Suppressor macrophage (primary cell): ENCODE results near the gene POU2F2.

Experiments used
- DNase-seq, 4 experiments: peaks; one replicate each; pipeline ENCODE4 v3.0.0-alpha.2; 2020 to 2022
- total RNA-seq, 17 experiments: gene quantifications; one replicate each; lab custom pipeline; 2026; ENCODE audit warnings: mixed read lengths in 6 of 17, inconsistent platforms in 3 of 17; lab: John Stamatoyannopoulos, UW

Gene POU2F2
- total RNA-seq, result 3.0 to 44.6 (median 8.7) reads per million in 17 experiments

DNA sequence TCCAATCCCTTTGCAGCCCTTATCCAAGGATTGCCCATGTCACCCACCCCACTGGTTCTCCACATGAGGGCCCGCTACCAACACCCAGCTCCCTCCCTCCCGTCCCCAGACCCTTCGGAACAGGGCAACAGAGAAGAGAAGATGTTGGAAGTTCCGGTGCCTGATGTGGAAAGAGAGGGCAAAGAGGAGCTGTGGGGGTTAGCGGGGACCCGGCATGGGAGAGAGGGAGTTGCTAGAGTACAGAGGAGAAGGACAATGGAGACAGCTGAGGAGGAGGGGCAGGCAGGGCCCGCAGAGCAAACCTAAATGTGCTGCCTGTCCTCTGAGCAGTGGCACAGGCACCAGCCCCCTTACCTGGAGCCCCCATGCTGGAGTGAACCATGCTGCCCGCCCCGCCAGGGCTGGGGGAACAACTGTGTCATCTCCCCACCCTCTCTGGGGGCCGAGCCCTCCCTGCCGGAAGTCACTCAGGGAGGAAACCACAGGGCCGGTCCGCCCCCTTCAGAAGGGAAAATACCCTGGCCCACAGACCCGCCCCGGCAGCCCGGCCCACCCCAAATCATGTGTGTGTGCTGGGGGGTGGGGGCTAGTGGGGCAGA, at the start of gene POU2F2:
Gene POU2F2 (minus strand): TSS at position 417 of the 599 bp plus-strand sequence. CDS start 35 bp downstream, at position 382.
- peak; percentile 33 to 71 (median 62) for DNase-seq

DNA sequence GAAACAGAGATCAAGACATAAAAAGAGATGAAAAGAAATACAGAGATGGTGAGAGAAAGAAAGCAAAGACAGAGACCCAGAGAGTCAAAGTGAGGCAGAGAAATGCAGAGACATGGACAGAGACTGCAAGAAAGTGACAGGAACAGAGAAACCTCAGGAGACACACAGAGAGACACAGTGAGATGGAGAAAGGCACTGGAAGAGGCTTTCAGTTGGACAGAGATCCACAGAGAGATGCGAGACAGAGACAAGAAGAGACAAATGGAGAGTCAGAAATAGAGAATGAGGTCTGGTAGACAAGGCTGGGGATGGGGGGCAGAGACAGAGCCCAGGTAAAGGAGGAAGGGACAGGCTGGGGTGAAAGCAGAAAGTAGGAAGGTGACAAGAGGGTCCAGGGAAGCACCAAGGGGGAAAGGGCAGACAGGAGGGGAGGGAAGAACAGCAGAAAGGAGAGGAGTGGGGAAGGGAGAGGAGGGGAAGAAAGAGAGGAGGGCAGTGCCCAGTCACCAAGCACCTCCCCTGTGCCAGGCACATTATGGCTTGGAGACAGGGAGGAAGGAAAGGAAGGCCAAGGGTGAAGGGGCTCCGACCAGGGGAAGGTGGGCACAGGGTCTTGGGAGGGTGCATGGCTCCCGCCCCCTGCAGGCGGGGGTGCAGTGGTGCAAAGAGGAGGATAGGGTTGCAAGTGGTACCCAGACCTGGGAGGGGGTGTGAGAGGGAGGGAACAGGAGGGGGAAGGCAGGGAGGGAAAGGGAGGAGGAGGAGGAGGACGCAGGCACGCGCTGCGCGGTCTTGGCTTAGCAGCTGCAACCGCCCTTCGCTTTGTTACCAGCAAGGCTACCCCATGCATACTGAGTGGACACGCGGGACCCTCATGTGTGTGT, 46.8 kb upstream of the POU2F2 start:
- DNase-seq, result no peak

DNA sequence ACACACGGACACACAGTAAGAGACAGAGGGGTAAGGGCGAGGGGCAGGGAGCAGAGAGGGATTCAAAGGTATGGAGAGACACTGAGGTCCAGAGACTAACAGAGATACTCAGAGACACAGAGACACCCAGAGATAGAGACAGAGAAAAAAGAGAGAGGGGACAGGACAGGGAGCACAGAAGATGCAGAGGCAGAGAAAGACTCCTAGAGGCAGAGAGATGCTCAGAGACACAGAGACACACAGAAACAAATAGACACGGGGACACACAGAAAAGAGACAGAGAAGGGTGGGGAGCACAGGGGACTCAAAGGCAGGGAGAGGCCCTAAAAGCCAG, 45.4 kb upstream of the POU2F2 start:
- DNase-seq, result no peak

DNA sequence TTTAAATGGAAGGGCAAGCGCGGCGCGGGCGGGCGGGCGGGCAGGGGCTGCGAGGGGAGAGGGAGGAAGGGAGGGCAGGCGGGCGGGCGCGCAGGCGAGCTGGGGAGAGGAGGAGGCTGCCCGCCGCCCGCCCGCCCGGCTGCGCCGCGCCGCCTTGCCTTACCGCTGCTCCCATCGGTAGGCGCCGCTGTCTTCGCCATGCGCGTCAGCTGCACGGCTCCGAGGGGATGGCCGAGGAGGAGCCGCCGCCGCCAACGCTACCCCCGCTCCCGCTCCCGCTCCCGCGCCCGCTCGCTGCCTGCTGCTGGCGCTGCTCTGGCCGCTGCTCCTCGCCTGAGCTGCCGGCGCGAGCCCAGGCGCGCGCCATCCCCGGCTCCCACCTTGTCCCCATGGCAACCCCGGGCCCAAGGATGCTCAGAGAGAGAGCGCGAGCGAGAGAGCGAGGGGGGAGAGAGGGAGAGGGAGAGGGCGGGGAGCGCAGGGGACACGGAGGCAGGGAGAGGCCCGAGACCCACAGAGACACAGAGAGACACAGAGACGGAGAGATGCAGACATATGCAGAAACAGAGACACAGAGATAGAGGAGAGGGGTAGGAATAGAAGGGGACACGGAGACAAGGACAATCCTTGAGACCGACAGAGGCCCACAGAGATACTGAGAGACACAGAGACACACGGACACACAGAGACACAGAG, 44.9 kb upstream of the POU2F2 start:
- peak; percentile 60 to 87 (median 71) for DNase-seq

DNA sequence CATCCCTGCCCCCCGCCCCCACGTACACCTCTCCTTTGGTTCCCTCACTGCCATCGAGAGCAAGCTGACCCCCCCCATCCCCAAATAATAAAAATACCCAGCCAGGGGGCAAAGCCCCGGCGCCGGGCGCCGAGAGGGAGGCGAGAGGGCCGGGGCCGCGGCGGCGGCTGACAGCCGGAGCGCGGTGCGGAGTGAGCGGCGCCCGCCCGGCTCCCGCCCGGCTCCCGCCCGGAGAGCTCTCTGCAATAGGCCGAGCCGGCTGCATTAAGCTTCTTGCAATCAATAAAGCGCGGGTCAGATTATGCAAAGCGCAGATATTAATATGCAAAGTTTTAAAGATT, 44.4 kb upstream of the POU2F2 start:
- DNase-seq, result no peak

DNA sequence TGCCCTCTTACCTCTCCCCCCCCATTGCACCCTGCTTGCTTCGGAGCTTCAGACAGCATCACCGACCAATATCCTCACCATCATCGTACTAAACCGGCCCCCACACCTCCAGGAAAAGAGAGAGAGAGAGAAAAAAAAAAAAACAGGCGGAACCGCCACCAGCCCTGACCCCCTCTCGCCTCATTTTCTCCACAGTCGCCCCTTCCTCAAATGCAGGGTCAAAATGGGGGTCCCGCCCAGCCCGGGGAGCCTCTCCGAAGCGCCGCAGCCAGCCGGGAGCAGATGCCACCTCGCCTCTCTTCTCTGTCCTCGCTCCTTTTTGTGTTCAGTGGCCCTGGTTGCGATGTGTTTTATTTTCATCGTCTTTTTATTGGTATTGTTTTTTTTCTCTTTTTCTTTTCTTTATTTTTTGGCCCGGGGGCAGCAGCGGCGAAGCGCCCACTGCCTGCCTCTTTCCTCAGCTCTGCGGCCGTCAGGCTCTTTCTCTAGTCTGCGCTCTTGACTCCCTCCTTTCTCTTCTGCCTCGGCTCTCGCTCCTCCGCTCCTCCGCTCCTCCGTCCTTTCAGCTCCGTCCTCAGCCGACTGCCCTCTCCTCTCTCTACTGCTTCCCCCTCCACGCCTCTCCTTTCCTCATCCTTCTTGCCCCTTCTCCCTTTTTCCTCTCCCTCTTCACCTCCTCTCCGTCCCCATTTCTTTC, 43.9 kb upstream of the POU2F2 start:
- DNase-seq, result peak in 1 of 4 experiments; percentile 27

DNA sequence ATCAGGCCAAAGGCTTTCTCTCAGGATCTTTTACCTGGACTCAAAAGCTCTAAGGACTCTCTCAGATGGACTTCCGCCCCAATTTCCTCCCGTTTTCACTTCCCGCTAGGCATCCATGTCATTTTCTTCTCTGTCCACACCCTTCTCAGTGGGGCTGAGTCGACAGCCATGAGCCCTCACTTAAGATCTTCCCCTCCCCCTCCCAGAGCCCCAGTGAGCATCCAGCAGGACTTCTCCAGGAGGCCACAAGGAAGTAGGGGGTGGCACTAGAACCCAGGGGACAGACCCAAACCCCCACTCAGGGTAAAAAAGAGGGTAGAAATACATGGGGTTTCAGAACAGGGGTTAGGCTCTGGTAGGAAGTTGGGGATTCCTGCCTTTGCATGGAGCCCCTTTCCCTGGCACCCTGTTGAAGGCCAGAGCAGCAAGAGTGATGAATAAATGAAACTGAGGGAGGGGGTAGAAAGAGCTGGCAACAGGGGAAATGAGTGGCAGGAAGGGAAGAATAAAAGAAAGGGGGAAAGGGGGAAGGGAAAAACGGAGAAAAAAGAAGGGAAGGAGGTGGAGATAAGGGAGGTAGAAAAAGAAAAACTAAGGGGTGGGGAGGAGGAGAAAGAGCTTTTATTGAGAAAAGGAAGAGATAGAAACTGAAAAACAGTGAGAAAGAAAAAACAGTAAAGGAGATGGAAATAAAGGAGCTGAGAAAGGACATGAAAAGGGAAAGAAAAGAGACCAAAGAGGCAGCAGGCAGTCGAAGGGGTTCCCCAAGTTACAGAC, 42.9 kb upstream of the POU2F2 start:
- no peak for DNase-seq

DNA sequence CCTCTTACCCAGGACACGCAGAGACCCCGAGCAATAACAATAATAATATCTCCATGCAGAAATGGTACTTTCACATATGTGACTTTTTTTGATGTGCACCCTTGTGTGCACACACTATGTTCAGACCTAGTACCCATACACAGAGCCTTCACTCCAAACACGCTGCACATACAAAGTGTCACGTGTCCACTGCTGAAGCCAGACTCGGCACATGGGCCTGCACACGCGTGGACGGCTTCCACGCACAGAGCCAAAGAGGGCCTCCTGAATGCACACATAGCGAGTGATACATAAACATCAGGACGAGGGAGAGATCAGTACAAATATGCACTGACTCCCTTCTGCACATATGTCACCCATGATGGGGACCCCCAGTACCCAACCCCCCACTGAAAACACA, 41.9 kb upstream of the POU2F2 start:
- DNase-seq, result no peak

DNA sequence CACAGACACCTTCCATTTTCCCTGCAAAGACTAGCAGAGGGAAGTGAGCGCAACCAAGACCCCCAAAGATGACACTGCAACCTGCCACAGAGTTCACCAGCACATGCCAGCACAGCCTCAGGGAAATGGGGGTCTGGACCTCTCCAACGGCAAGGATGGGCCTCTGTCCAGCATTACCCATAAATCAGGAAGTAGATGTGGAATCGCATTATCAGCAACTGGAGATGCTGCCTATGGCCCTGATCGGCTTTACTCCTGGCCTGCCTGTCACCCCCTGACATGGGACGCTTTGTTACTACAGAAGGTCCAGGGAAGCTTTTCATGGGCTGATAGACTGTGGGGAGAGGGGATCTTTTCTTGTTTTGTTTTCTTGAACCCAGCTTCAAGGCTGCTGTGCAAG, 41.4 kb upstream of the POU2F2 start:
- DNase-seq, result no peak

DNA sequence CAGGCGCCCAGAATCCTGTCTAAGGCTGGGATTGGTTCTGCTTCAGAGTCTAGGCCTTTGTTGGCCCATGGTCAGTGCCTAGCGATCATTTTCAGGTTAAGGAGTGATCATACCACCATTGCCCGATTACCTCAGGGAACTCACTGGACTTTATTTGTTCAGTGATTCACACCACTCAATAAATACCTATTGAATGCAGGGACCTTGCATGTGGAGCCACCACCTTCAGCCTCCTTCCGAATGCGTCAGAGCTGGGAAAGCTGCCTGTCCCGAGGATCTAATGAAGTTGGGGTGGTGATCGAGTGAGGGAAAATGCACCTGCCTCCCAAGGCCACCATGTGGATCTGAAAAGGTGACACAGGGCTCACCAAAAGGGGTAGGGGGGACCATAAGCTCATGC, 40.0 kb upstream of the POU2F2 start:
- no peak for DNase-seq

DNA sequence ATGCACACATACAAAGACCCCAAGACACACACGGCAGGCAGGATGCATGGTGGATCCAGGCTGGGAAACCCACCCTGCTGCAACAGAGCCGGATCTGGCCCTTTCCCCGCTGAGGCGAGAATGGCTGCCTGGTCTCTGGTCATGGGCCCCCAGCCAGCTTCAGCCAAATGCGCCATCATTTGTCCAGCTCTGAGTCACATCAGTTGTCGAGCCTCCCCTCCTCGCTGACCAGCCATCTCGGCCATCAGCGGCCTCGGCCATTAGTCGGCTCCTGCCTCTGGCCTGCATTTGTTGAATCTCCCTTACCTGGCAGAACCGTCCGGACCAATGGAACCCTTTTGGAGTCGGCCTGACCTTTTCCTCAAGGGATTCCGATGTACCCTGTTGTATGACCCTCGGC, 38.5 kb upstream of the POU2F2 start:
- DNase-seq, result no peak

DNA sequence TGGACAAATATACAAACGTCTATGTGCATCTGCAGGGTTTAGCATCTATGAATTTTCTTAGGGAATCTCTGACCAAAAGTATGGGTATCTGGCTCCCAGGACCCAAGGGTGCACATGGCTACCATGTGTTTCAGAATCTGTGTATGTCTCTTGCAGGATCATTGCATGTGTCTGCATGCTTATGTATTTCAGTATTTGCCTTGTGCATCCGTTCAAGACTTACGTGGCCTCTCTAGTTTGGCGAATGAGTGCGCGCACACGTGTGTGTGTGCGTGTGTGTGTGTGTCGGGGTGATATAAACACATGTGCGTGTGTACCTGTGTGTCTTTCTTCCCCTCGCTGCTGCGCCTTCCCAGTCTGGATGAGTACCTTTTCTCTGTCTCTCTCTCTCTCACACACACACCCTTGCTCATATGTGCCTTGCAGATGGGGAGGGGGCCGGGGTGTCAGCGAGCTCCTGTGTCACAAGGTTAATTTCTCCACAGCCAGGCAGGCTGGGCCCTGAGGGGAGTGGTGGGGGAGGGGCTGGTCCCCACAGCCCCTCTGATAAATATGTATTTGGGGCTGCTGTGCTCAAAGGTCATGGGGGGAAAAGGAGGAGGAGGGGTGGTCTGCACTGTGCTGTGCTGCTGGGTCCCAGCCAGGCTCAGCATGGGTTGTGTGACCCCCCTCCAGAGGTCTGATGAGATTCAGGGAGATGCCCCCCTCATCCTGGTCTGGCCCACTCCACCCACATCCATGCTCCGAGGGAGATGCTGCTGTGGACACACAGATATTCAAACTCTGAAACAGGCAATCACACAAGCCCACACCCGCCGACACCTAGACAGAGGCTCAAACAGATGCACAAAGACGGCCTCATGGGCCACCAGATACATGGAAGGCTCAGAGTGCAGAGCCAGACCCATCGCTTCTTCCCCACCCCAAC, 37.5 kb upstream of the POU2F2 start:
- DNase-seq, result no peak

DNA sequence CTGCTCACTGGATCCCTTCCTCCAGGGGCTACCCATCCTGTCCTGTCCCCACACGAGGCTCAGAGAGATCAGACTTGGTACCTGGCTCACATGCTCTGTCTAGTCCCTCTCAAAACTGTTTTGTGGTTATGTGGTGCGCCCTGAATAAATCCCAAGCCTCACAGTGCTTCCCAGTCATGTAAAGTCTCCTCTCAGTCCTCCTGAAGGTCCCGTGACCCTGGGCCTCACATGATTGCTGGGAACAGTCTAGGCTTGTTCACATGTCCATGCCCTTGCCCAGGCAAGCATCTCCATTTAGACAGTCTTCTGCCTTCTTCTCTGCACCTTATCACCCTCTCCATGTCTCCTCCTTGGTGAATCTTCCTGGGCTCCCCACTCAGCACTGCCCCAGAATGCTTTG, 36.0 kb upstream of the POU2F2 start:
- no peak for DNase-seq

DNA sequence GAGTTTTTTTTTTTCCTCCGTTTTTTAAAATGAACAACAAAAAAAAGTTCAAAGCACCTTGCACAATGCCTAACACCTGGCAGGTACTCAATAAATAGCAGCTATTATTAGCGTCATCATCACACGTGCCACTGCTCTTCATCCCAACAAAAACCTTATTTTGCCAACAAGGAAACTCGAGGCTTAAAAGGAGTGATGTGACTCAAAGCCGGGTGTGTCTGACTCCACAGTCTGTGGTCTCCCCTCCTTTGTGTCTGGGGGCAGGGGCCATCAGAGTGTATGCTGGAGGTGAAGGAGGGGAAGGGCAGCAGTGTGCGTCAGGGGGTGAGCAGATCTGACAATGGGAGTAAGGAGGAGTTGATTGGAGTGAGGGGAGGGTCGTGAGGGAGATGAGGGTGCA, 34.1 kb upstream of the POU2F2 start:
- no peak for DNase-seq

DNA sequence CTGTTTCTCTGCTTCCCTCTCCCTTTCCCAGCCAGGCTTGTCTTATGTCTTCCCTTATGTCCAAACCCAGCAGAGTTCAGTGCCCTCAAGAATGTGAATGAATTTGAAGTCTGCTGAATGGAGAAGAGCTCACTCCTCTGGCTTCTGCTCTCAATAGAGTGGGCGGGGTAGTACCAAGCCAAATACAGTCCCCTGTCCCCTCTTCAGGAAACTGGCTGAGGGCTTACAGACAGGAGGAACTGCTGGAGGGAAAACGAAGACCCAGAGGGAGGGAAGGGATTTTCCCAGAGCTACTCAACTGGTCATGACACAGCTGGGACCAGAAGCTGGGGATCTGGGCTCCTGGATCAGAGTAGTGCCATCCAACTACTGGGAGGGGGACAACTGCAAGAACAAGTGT, 32.9 kb upstream of the POU2F2 start:
- DNase-seq, result peak; percentile 35 to 72 (median 67)

DNA sequence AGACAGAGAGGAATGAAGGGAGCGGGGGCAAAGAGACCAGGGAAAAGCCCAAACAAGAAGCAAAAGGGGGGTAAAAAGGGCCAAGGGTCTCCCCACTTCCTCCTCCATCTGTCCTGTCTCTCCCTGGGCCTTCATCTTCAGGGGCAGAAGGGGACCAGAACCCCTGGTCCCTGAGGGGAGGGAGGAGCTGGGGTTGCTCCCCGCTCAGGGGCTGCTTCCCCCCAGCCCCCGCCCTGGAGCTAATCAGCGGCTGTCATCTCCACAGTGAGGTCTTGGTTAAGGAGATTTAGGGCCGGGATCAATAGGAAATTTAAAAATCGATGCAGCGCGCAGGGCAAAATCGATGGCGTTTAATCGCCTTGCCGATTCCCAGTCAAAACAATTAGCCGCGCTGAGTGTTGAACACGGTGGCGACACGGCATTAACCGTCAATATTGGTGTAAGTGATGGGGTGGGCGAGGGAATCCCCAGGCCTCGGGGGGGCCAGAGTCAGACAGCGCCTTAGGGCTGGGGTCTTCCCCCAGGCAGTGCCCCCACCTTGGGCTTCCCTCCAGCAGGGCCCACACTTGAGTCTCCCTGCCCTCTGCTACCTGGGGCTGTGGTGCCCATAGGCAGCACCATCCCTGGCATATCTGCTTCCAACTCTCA, 29.5 kb upstream of the POU2F2 start:
- no peak for DNase-seq

DNA sequence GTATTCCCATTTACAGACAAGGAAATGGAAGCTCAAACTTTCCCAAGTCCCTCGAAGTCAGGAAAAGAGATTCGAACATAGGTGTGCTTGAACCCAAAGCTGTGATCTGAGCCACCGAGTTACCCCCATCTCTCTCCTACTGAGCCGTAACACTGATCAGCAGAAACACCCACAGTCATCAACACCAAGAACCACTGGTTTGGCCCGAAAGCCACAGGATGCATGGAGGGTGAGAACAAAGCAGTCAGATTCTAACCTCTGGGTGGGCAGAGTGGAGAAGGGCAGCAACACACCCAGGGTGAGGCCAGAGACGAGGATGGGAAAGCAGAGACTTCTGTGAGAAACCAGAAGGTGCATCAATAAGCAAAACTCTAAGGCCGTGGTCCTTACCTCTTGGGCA, 27.7 kb upstream of the POU2F2 start:
- no peak for DNase-seq

DNA sequence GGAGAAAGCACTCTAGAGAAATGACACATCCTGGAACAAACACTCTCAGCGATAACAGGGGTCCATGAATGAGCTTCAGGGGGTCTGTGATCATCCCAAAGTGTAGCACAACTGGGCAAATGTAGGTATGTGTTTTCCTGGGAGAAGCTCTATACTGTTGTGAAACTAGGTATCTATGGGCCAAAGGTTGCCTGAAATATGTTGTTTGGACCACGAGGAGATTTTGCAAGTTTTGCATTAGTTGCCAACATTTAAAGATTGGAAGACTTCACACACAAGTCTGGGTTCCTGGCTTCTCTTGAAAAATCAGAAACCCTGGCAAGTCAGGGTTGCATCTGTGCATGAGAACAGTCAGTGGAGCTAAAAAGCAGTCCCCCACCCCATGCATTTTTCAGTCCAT, 26.7 kb upstream of the POU2F2 start:
- no peak for DNase-seq

DNA sequence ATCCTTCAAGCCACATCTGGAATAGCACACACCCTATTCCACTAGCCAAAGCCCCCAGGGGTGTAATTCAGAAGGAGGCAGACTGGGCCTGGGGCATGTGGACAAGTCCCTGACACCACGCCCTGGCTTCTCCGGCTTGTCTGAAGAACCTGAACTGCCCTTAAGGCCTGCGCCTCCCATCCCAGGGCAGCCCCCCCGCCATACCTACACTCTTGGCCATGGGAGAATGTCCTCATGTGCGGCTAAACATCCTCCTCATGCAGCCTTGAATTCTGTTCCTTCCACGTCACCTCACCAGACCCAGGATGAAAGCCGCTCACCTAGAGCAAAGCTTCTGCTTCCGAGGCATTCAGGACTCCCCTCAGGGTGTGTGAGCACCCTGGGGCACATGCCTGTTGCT, 24.3 kb upstream of the POU2F2 start:
- DNase-seq, result no peak

DNA sequence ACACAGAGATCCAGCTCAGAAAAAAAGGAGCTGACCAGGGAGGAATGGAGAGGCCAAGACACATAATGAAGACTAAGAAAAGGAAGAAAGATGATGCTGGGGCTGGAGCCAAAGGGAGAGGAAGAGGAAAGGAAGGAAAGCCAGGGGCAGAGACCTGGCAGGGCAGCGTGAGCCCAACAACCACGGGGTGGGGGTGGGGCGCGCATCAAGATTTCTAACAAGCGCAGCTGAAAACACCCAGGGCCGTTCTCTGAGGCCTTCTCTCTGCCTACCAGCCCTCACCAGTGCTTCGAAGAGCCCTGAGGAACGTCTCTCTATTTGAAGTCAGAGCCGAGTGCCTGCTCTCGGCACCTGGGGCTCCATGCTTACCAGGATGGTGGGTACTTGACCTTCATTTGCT, 23.6 kb upstream of the POU2F2 start:
- no peak for DNase-seq
